ENCODE results near the gene BLTP3B.

DNA sequence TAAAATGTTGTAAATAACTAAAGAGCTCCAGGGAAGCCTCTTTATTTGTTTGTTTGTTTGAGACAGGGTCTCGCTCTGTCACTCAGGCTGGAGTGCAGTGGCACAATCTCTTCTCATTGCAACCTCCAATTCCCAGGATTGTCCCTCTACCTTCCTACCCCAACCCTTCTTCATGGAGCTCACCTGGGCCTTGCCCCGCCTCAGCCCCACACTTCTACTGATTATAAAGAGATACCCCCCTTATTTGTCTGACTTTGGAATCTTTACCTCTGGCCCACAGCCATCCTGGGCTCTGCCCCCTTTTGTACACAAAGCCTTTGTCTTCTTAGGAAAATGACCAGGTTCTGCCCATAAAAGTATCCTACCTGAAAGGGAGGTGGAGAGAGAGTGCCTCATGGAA, 9.1 kb upstream of the BLTP3B start:
- no peak for TF ChIP-seq TAF1 (IDR thresholded peaks at IDR 0.05; ENCODE audit: borderline replicate concordance, low read depth, low read length)
- no peak for TF ChIP-seq POLR2A (IDR thresholded peaks at IDR 0.05; ENCODE audit: low read depth, low read length)
- no peak for TF ChIP-seq POLR2AphosphoS5 (IDR thresholded peaks at IDR 0.05; ENCODE audit: low read depth, low read length)

Data from GM12892 (cell line).